ENCODE measurements around the gene GALNT10. TPM values are rescaled to one million over a fixed set of nuclear protein-coding genes. Genes with fewer than 3 reads are reported as not detected.

The GALNT10 gene
- total and polyA plus RNA-seq, 10 of the 15 experiments (the other 5 are each of a cell fraction or from before 2014, with no cell fraction given): 3.9 to 35.4 (median 15.5) TPM

GRCh38 chr5:154276973-154277331 is 86.4 kb downstream of the GALNT10 start (continued):
- TF ChIP-seq NFYA (IDR thresholded peaks at IDR 0.05; ENCODE audit: borderline replicate concordance, low read depth, low read length): no peak
- no peak for TF ChIP-seq TBL1XR1 (IDR thresholded peaks at IDR 0.05; ENCODE audit: low read depth, low read length)
- TF ChIP-seq ZBTB33 (IDR thresholded peaks at IDR 0.05): no peak
- no peak for TF ChIP-seq STAT3 (IDR thresholded peaks at IDR 0.05; ENCODE audit: low read depth, low read length)
- no peak for TF ChIP-seq NRF1 (conservative IDR thresholded peaks at IDR 0.05; ENCODE audit: low read depth, low read length)
- no peak for TF ChIP-seq HSF1 (IDR thresholded peaks at IDR 0.05; ENCODE audit: low read depth, low read length)
- TF ChIP-seq NFXL1 (IDR thresholded peaks at IDR 0.05; ENCODE audit: borderline replicate concordance): no peak
- TF ChIP-seq YY1 (IDR thresholded peaks at IDR 0.05; ENCODE audit: low read depth, low read length): no peak

- CTCF ChIA-PET: no interaction called here
- FAIRE-seq: no peak
- BruUV-seq (replicated peaks): no TSS peak
- TF ChIP-seq NKRF (conservative IDR thresholded peaks at IDR 0.05) (no peak), JUNB (IDR thresholded peaks at IDR 0.05) (no peak), FOS (IDR thresholded peaks at IDR 0.05; ENCODE audit: borderline replicate concordance, extremely low read depth, insufficient read length) (no peak), RFX5 (IDR thresholded peaks at IDR 0.05; ENCODE audit: low read depth, low read length) (no peak), ZNF384 (IDR thresholded peaks at IDR 0.05; ENCODE audit: borderline replicate concordance, low read depth, low read length) (no peak), ZNF622 (IDR thresholded peaks at IDR 0.05) (no peak), SREBF1 (IDR thresholded peaks at IDR 0.05; ENCODE audit: low read length) (no peak)
These were observed 87.0 kb downstream of the GALNT10 start for GRCh38 chr5:154277499-154277898.

More at GRCh38 chr5:154277499-154277898, 87.0 kb downstream of the GALNT10 start:
- Histone ChIP-seq H2AFZ (ENCODE audit: control insufficient read depth, low read depth, low read length) (no peak overlapping the region), H3K4me2 (ENCODE audit: control insufficient read depth, insufficient read depth) (no peak overlapping the region), H4K20me1 (ENCODE audit: control insufficient read depth, insufficient read depth) (no peaks in the 10 kb centered on the region), H3K36me3 (ENCODE audit: control insufficient read depth in 2 of 2, insufficient read depth in 2 of 2, low read length in 1 of 2) (0 out of 4 replicates have a peak, but pooled peaks cover 0 to 5% of the 10 kb centered on the region in 2 experiments), H3K4me1 (ENCODE audit: control insufficient read depth, insufficient read depth, low read length) (peaks cover 41% of the 10 kb centered on the region), H3K79me2 (ENCODE audit: control insufficient read depth, insufficient read depth, low read length) (no peaks in the 10 kb centered on the region; the same call in 1 of the 2 replicates), H3K4me3 (no peak overlapping the region), H3K9me3 (replicated peaks; ENCODE audit: control insufficient read depth, insufficient read depth, low read length) (no peaks in the 10 kb centered on the region; the same call in 2 of the 3 replicates), H3K9ac (ENCODE audit: control insufficient read depth, insufficient read depth, low read length) (no peak overlapping the region), H3K27me3 (replicated peaks in 1 of 2; ENCODE audit: control insufficient read depth in 2 of 2, insufficient read depth in 2 of 2, low read length in 1 of 2) (no peaks in the 10 kb centered on the region), H3K27ac (ENCODE audit: control insufficient read depth, insufficient read depth) (no peak overlapping the region)
- ChIA-PET SMC1A (ENCODE audit: uncharacterized antibody, unreplicated experiment) (interaction anchor here (0.9 to 1.3 kb wide), 3 partner anchors 41 to 88 kb away, joined by 3 read pairs; no protein-coding TSS in a partner anchor), RAD21 (ENCODE audit: unreplicated experiment) (no interaction called here), POLR2A (no interaction called here)
- intact Hi-C loops (cut with micrococcal nuclease; ENCODE audit: unreplicated experiment) (no loop called here), in situ Hi-C loops (cut with MboI) (no loop called here)
- WGBS (ENCODE audit: insufficient coverage, insufficient replicate concordance, low lambda C conversion rate, missing lambda C conversion rate): 0% methylated on average over 1 of the region's 1 CpG
- no peak for ATAC-seq
- no peak for DNase-seq (ENCODE audit: low read depth, low spot score)
